GM23338 (cell line): ENCODE measurements around the gene SLFN13. TPM values are rescaled to one million over a fixed set of nuclear protein-coding genes. Genes with fewer than 3 reads are reported as not detected.

Experiments used
- ATAC-seq: fragments of 200-7000 bp; cut with Tn5 transposase; 3 replicates; pipeline ENCODE4 v1.9.1; 2020
- DNase-seq: peaks from one replicate; pipeline ENCODE4 v3.0.0-alpha.2; 2015; ENCODE audit warnings: low spot score
- H2AFZ ChIP-seq: fragments of 200-600 bp; sonication (generic); 2 replicates; pipeline ENCODE4 v1.8.0; 2016; ENCODE audit warnings: antibody characterized with exemption, mild to moderate bottlenecking, moderate library complexity
- H3F3A ChIP-seq: fragments of 200-600 bp; sonication (generic); replicated peaks from 2 replicates; pipeline ENCODE4 v1.8.0; 2017; ENCODE audit warnings: antibody characterized with exemption, mixed run types, low read depth
- H3K27ac ChIP-seq: fragments of 200-600 bp; sonication (generic); 2 replicates; pipeline ENCODE4 v1.6.1; 2016; ENCODE audit warnings: low read depth
- H3K27me3 ChIP-seq: fragments of 200-600 bp; sonication (generic); 2 replicates; pipeline ENCODE4 v1.8.0; 2016; ENCODE audit warnings: mild to moderate bottlenecking, mixed run types, moderate library complexity; ENCODE audit not compliant: insufficient read depth
- H3K36me3 ChIP-seq: fragments of 200-600 bp; sonication (generic); 2 replicates; pipeline ENCODE4 v1.8.0; 2016; ENCODE audit warnings: mild to moderate bottlenecking; ENCODE audit not compliant: insufficient read depth
- H3K4me1 ChIP-seq: fragments of 200-600 bp; sonication (generic); 2 replicates; pipeline ENCODE4 v1.8.0; 2016; ENCODE audit warnings: mild to moderate bottlenecking, moderate library complexity; ENCODE audit not compliant: insufficient read depth
- H3K4me2 ChIP-seq: fragments of 200-600 bp; sonication (generic); 2 replicates; pipeline ENCODE4 v1.7.1; 2017; ENCODE audit warnings: mixed run types
- H3K4me3 ChIP-seq: fragments of 200-600 bp; sonication (generic); 2 replicates; pipeline ENCODE4 v1.6.1; 2016; ENCODE audit warnings: mixed run types
- H3K79me2 ChIP-seq: fragments of 200-600 bp; sonication (generic); replicated peaks from 2 replicates; pipeline ENCODE4 v1.8.0; 2017; ENCODE audit warnings: mild to moderate bottlenecking; ENCODE audit not compliant: insufficient read depth
- H3K9me2 ChIP-seq: fragments of 200-600 bp; sonication (generic); 2 replicates; pipeline ENCODE4 v1.8.0; 2017; ENCODE audit not compliant: insufficient read depth
- H4K20me1 ChIP-seq: fragments of 200-600 bp; sonication (generic); replicated peaks from 2 replicates; pipeline ENCODE4 v1.8.0; 2017; ENCODE audit warnings: mild to moderate bottlenecking; ENCODE audit not compliant: insufficient read depth
- H3K27ac Mint-ChIP-seq: 2 replicates; pipeline ENCODE4 v1.8.0; 2020; ENCODE audit warnings: inconsistent platforms, mild to moderate bottlenecking, moderate library complexity, mixed read lengths
- H3K27me3 Mint-ChIP-seq: 3 replicates; pipeline ENCODE4 v1.8.0; 2022; ENCODE audit warnings: low read depth, mild to moderate bottlenecking, moderate library complexity, mixed read lengths, inconsistent platforms; ENCODE audit not compliant: insufficient read depth, poor library complexity
- H3K36me3 Mint-ChIP-seq: 3 replicates; pipeline ENCODE4 v1.8.0; 2021; ENCODE audit warnings: low read depth, mild to moderate bottlenecking, inconsistent platforms, moderate library complexity, mixed read lengths
- H3K4me1 Mint-ChIP-seq: 3 replicates; pipeline ENCODE4 v1.8.0; 2020; ENCODE audit warnings: mild to moderate bottlenecking, inconsistent platforms, mixed read lengths
- H3K4me3 Mint-ChIP-seq: 3 replicates; pipeline ENCODE4 v1.8.0; 2021; ENCODE audit warnings: moderate library complexity, mild to moderate bottlenecking, inconsistent platforms, mixed read lengths
- H3K9me3 Mint-ChIP-seq: 3 replicates; pipeline ENCODE4 v1.8.0; 2020; ENCODE audit warnings: moderate library complexity, mild to moderate bottlenecking, inconsistent platforms, mixed read lengths
- CREB1 ChIP-seq: fragments of 250-450 bp; sonication (Bioruptor Pico); IDR thresholded peaks from 2 replicates; pipeline ENCODE4 v1.5.0; 2020; ENCODE audit warnings: low read depth, mild to moderate bottlenecking, moderate library complexity
- EZH2phosphoT487 ChIP-seq: fragments of 200-600 bp; sonication (generic); IDR thresholded peaks from one replicate; pipeline ENCODE4 v1.8.1; 2018; ENCODE audit warnings: antibody characterized with exemption; ENCODE audit not compliant: unreplicated experiment
- NANOG ChIP-seq: IDR thresholded peaks from 2 replicates; pipeline ENCODE4 v1.6.1; 2016; ENCODE audit warnings: antibody characterized with exemption, borderline replicate concordance
- POLR2AphosphoS5 ChIP-seq: IDR thresholded peaks from 2 replicates; pipeline ENCODE4 v1.6.1; 2016; ENCODE audit warnings: antibody characterized with exemption, low read depth
- STAT1 ChIP-seq: IDR thresholded peaks from one replicate; pipeline ENCODE4 v1.6.1; 2016; ENCODE audit warnings: antibody characterized with exemption; ENCODE audit not compliant: unreplicated experiment
- ZNF331 ChIP-seq: fragments of 250-450 bp; sonication (Bioruptor Pico); IDR thresholded peaks from 2 replicates; pipeline ENCODE4 v1.5.0; 2020; ENCODE audit warnings: low read depth, mild to moderate bottlenecking, moderate library complexity
- polyA plus RNA-seq: library from polyadenylated mRNA; unstranded; fragments of >200 nt; fragmentation: Nextera tagmentation; extraction: Ambion mirVana; gene quantifications from 2 replicates; pipeline ENCODE4 v1.2.1, GENCODE V29; 2016
- total RNA-seq: library from RNA; depleted of rRNA; stranded (reverse); fragments of >200 nt; shearing (Covaris generic); gene quantifications from 2 replicates; pipeline ENCODE4 v1.2.3, GENCODE V29; 2014
- TF ChIP-seq, protein P1 (sequence below), 2 experiments: fragments of 200-600 bp in 1 of 2; sonication (generic) in 1 of 2; conservative IDR thresholded peaks; 2 replicates each; pipeline versions ENCODE4 v1.5.1 to v1.6.1; 2016 to 2017; ENCODE audit warnings: antibody characterized with exemption in 2 of 2, low read depth in 2 of 2, mild to moderate bottlenecking in 2 of 2, moderate library complexity in 1 of 2
- TF ChIP-seq, protein P2 (sequence below): fragments of 250-450 bp; sonication (Bioruptor Pico); IDR thresholded peaks from 2 replicates; pipeline ENCODE4 v1.5.0; 2020; ENCODE audit warnings: mild to moderate bottlenecking, moderate library complexity
- TF ChIP-seq, protein P3 (sequence below): IDR thresholded peaks from one replicate; pipeline ENCODE4 v1.6.1; 2018; ENCODE audit warnings: antibody characterized with exemption; ENCODE audit not compliant: unreplicated experiment

The SLFN13 gene
- total and polyA plus RNA-seq, 2 experiments from 2014 or later, result 1.0 to 3.1 TPM

DNA sequence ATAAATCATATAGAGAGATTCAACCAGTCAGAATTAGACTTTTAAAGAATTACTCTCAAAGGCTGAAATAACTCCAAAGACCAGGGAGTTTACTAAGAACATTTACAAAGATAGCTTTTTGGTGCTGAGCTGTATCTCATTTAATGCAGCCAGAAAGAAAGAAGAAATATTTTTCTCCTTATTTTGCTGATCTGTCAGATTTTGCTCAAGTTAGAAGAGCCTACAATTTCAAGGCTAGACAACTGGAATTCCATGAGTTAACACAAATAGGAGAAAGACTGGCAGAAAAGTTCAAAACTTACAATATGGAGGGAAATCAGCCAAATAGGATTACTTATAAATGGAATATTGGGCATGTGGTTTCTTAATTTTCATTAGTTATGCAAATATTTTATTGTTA is 10.1 kb downstream of the SLFN13 start (continued):
- TF ChIP-seq STAT1 (no peak), NANOG (no peak), EZH2phosphoT487 (no peak), CREB1 (no peak), POLR2AphosphoS5 (no peak)
- TF ChIP-seq, protein P1, sequence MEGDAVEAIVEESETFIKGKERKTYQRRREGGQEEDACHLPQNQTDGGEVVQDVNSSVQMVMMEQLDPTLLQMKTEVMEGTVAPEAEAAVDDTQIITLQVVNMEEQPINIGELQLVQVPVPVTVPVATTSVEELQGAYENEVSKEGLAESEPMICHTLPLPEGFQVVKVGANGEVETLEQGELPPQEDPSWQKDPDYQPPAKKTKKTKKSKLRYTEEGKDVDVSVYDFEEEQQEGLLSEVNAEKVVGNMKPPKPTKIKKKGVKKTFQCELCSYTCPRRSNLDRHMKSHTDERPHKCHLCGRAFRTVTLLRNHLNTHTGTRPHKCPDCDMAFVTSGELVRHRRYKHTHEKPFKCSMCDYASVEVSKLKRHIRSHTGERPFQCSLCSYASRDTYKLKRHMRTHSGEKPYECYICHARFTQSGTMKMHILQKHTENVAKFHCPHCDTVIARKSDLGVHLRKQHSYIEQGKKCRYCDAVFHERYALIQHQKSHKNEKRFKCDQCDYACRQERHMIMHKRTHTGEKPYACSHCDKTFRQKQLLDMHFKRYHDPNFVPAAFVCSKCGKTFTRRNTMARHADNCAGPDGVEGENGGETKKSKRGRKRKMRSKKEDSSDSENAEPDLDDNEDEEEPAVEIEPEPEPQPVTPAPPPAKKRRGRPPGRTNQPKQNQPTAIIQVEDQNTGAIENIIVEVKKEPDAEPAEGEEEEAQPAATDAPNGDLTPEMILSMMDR (conservative IDR thresholded peaks at IDR 0.05; ENCODE audit: low read depth in 2 of 2), result no peak

GRCh38 chr17:35433075-35433894 is 15.3 kb downstream of the SLFN13 start:
- Mint-ChIP-seq H3K27ac (peak overlapping the region; percentile 85), H3K4me1 (peaks cover 68% of the 10 kb centered on the region), H3K4me3 (peak overlapping the region; percentile 79), H3K9me3 (no peaks in the 10 kb centered on the region), H3K36me3 (no peaks in the 10 kb centered on the region), H3K27me3 (peaks cover 58% of the 10 kb centered on the region)
- no peak overlapping the region for H2AFZ ChIP-seq
- no peaks in the 10 kb centered on the region for H3K79me2 ChIP-seq
- peak overlapping the region; percentile 81 for H3K27ac ChIP-seq
- ATAC-seq (peak; percentile 71), DNase-seq (peak; percentile 96)
- H3K27me3 ChIP-seq, result peaks cover 84% of the 10 kb centered on the region
- H3K4me1 ChIP-seq, result peaks cover 31% of the 10 kb centered on the region
- H3K4me2 ChIP-seq, result peak overlapping the region; percentile 73
- no peaks in the 10 kb centered on the region for H4K20me1 ChIP-seq
- no peaks in the 10 kb centered on the region for H3K36me3 ChIP-seq
- no peaks in the 10 kb centered on the region for H3F3A ChIP-seq
- H3K4me3 ChIP-seq, result peak overlapping the region; percentile 48
- no peaks in the 10 kb centered on the region for H3K9me2 ChIP-seq
- TF ChIP-seq ZNF331 (CRISPR knock-in tag) (no peak), NANOG (peak; percentile 91), STAT1 (no peak), CREB1 (no peak)
- TF ChIP-seq, protein P2, sequence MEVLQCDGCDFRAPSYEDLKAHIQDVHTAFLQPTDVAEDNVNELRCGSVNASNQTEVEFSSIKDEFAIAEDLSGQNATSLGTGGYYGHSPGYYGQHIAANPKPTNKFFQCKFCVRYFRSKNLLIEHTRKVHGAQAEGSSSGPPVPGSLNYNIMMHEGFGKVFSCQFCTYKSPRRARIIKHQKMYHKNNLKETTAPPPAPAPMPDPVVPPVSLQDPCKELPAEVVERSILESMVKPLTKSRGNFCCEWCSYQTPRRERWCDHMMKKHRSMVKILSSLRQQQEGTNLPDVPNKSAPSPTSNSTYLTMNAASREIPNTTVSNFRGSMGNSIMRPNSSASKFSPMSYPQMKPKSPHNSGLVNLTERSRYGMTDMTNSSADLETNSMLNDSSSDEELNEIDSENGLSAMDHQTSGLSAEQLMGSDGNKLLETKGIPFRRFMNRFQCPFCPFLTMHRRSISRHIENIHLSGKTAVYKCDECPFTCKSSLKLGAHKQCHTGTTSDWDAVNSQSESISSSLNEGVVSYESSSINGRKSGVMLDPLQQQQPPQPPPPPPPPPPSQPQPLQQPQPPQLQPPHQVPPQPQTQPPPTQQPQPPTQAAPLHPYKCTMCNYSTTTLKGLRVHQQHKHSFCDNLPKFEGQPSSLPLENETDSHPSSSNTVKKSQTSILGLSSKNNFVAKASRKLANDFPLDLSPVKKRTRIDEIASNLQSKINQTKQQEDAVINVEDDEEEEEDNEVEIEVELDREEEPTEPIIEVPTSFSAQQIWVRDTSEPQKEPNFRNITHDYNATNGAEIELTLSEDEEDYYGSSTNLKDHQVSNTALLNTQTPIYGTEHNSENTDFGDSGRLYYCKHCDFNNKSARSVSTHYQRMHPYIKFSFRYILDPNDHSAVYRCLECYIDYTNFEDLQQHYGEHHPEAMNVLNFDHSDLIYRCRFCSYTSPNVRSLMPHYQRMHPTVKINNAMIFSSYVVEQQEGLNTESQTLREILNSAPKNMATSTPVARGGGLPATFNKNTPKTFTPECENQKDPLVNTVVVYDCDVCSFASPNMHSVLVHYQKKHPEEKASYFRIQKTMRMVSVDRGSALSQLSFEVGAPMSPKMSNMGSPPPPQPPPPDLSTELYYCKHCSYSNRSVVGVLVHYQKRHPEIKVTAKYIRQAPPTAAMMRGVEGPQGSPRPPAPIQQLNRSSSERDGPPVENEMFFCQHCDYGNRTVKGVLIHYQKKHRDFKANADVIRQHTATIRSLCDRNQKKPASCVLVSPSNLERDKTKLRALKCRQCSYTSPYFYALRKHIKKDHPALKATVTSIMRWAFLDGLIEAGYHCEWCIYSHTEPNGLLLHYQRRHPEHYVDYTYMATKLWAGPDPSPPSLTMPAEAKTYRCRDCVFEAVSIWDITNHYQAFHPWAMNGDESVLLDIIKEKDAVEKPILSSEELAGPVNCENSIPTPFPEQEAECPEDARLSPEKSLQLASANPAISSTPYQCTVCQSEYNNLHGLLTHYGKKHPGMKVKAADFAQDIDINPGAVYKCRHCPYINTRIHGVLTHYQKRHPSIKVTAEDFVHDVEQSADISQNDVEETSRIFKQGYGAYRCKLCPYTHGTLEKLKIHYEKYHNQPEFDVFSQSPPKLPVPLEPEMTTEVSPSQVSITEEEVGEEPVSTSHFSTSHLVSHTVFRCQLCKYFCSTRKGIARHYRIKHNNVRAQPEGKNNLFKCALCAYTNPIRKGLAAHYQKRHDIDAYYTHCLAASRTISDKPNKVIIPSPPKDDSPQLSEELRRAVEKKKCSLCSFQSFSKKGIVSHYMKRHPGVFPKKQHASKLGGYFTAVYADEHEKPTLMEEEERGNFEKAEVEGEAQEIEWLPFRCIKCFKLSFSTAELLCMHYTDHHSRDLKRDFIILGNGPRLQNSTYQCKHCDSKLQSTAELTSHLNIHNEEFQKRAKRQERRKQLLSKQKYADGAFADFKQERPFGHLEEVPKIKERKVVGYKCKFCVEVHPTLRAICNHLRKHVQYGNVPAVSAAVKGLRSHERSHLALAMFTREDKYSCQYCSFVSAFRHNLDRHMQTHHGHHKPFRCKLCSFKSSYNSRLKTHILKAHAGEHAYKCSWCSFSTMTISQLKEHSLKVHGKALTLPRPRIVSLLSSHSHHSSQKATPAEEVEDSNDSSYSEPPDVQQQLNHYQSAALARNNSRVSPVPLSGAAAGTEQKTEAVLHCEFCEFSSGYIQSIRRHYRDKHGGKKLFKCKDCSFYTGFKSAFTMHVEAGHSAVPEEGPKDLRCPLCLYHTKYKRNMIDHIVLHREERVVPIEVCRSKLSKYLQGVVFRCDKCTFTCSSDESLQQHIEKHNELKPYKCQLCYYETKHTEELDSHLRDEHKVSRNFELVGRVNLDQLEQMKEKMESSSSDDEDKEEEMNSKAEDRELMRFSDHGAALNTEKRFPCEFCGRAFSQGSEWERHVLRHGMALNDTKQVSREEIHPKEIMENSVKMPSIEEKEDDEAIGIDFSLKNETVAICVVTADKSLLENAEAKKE, result no peak
- TF ChIP-seq, protein P1 (conservative IDR thresholded peaks at IDR 0.05; ENCODE audit: low read depth in 2 of 2), result peak; percentile 33 to 41; a peak in 3 of 4 replicates
- TF ChIP-seq, protein P3, sequence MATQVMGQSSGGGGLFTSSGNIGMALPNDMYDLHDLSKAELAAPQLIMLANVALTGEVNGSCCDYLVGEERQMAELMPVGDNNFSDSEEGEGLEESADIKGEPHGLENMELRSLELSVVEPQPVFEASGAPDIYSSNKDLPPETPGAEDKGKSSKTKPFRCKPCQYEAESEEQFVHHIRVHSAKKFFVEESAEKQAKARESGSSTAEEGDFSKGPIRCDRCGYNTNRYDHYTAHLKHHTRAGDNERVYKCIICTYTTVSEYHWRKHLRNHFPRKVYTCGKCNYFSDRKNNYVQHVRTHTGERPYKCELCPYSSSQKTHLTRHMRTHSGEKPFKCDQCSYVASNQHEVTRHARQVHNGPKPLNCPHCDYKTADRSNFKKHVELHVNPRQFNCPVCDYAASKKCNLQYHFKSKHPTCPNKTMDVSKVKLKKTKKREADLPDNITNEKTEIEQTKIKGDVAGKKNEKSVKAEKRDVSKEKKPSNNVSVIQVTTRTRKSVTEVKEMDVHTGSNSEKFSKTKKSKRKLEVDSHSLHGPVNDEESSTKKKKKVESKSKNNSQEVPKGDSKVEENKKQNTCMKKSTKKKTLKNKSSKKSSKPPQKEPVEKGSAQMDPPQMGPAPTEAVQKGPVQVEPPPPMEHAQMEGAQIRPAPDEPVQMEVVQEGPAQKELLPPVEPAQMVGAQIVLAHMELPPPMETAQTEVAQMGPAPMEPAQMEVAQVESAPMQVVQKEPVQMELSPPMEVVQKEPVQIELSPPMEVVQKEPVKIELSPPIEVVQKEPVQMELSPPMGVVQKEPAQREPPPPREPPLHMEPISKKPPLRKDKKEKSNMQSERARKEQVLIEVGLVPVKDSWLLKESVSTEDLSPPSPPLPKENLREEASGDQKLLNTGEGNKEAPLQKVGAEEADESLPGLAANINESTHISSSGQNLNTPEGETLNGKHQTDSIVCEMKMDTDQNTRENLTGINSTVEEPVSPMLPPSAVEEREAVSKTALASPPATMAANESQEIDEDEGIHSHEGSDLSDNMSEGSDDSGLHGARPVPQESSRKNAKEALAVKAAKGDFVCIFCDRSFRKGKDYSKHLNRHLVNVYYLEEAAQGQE, result no peak
